Skin epidermis (tissue), 12 donors: ENCODE results near the gene SECTM1.

Experiments used
- H3K27ac ChIP-seq, 21 experiments: fragments of 200-600 bp; sonication (generic) in 11 of 21; one replicate each; pipeline ENCODE4 v1.5.0; 2020; ENCODE audit warnings: mild to moderate bottlenecking in 3 of 21, inconsistent platforms in 2 of 21, moderate library complexity in 2 of 21
- H3K4me3 ChIP-seq, 7 experiments: fragments of 200-600 bp; sonication (generic) in 2 of 7; one replicate each; pipeline ENCODE4 v1.5.0; 2020; ENCODE audit warnings: inconsistent platforms in 2 of 7, mild to moderate bottlenecking in 2 of 7, moderate library complexity in 1 of 7

SECTM1 gene

GRCh38 chr17:82331345-82331939, 2.1 kb downstream of the SECTM1 start:
- Histone ChIP-seq H3K4me3 (peak overlapping the region in 1 of 7 experiments; percentile 54), H3K27ac (no peak overlapping the region)

GRCh38 chr17:82330322-82331239, 3.0 kb downstream of the SECTM1 start:
- peak overlapping the region in 1 of 21 experiments; percentile 27 for H3K27ac ChIP-seq
- H3K4me3 ChIP-seq, result no peak overlapping the region

DNA sequence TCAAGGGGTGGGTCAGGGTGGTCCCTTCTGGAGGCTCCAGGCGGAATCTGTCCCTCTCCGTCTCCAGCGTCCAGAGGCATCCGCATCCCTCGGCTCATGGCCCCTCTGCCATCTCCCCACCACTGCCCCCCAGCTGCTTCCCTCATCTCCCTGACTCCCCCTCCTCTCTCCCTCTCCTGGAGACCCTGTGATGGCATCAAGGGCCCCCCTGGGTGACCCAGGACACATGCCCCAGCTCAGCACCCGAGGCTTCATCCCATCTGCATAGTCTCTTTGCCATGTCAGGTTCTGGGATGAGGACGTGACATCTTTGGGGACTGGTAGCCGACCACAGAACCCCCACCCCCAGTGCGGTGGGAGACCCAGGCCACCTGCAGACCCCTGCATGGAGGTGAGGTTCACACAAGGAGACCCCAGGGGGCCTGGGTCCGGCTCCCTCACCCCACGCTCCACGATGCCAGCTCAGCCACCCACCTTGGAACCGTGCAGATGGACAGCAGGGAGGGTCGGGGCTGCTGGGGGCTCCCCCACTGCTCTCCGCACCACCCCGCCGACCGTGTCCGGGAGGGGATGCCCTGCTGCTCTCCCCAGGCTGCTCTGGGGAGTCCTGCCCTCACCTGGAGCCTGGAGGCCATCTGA, 3.8 kb downstream of the SECTM1 start:
- H3K27ac ChIP-seq, result peak overlapping the region in 1 of 21 experiments; percentile 27
- no peak overlapping the region for H3K4me3 ChIP-seq

DNA sequence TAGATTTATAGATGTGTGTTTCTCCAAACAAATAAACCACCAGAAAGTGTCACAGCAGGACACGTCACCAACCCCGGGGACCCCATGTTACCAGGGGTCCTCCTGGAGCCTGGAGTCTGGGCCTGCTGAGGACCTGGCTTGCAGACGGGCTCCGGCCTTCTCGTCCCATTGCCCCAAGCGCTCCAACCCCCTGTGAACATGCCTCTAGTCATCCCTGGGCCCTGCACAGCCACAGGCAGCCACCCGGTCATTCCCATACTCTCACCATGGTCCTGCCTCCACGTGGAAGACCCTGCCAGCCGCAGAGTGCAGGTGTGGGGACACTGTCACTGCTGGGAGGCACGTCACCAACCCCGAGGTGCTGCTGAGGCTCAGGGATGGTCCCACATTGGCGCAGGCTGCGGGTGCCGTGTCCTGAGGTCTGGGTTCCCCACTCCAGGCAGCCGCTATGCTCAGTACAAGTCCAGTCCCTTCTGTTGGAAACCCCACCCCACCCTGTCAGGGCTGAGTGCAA, 4.5 kb downstream of the SECTM1 start:
- Histone ChIP-seq H3K27ac (no peak overlapping the region), H3K4me3 (no peak overlapping the region)

DNA sequence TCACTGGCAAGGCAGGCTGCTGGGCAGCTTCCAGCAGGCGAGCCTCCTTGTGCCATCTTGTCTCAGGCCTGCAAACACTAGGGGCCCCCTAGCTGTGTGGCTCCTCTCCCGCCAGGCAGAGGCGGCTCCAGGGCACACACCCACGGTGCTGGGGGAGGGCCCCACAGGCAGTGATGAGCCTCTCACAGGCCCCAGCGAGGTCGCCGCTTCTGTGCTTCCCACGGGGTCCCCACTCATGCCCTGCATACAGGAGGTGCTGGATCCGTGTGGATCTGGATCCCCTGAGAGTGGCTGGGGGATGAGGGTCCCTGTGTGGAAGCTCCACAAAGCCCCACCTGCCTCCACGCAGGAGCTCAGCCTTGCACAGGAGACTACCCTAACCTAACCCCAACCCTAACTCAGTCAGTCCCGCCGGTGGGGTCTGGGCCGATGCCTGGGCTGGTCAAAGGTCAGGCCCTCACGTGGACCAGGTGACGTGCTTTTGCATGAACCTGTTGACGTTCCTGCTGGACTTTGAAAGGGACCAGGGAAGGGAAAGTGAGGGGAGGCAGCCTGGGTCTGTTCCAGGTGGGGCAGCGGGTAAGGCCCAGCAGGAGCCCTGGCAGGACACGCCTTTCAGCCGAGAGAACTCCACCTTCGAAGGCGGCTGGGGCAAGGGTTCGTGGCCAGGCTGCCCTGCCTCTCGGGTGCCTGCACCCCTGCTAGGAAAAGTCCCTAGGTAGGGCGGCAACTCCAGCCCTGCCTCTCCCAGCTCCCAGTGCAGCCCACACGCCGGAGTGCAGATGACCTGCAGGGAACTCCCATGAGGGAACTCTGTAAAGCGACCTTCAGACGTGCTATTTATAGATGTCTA, 5.2 kb downstream of the SECTM1 start:
- Histone ChIP-seq H3K27ac (no peak overlapping the region), H3K4me3 (no peak overlapping the region)

DNA sequence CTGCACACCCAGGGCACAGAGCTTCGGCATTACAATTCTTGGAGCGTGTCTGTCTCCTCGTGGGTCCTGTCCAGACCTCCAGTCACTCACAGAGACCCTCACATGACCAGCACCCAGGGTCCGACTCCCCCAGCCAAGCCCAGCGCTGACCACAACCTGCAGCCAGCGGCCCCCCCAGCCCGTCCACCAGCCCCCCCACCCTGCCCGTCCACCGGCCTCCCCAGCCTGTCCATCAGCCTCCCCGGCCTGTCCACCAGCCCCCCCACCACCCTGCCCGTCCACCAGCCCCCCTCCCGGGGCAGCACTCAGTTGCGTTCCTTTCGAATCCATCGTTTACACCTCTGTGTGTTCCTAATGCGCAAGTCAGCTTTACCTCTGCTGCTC, 5.8 kb downstream of the SECTM1 start:
- Histone ChIP-seq H3K4me3 (no peak overlapping the region), H3K27ac (no peak overlapping the region)

GRCh38 chr17:82327289-82327688, 6.3 kb downstream of the SECTM1 start:
- H3K4me3 ChIP-seq, result no peak overlapping the region
- no peak overlapping the region for H3K27ac ChIP-seq

- no peak overlapping the region for H3K4me3 ChIP-seq
- H3K27ac ChIP-seq, result no peak overlapping the region
These were observed 8.0 kb downstream of the SECTM1 start for GRCh38 chr17:82325286-82326180.

DNA sequence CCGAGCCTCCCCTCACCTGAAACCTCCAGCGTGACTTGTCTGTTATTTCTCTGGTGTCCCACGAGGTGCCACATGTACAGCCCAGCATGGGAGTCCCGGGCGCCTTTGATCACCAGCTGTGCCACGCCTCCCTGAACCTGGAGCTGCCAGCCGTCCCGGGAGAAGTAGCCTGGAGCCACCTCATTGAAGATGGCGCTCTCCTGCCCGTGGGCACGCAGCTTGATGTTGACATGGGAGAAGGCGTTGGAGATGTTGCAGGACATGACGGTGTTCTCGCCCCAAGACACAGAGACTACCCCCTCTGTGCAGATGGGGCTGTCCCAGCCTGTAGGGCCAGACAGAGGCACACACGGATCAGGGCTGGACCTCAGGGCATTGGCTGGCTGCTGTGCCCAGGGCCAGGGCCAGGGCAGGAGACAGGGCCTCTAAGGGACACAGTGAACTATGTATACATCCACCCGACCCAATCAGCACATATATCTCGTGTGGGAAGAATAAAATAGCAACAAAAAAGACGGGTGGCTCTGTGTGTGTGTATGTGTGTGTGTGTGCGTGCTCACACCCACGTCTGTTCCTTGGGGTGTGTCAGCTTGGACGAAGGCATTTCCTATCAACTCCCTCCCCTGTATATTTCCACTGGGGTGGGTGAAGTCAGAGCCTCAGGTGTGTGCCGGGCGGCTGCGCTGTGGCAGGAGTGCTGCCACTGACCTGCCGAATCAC, 8.8 kb downstream of the SECTM1 start:
- H3K27ac ChIP-seq, result no peak overlapping the region
- H3K4me3 ChIP-seq, result no peak overlapping the region

- Histone ChIP-seq H3K27ac (no peak overlapping the region), H3K4me3 (no peak overlapping the region)
These were observed 9.9 kb downstream of the SECTM1 start for GRCh38 chr17:82323514-82324234.

GRCh38 chr17:82322526-82323453, 10.8 kb downstream of the SECTM1 start:
- Histone ChIP-seq H3K27ac (no peak overlapping the region), H3K4me3 (no peak overlapping the region)

- Histone ChIP-seq H3K4me3 (peak overlapping the region in 2 of 7 experiments; percentile 13 to 15), H3K27ac (peak overlapping the region in 5 of 21 experiments; percentile 7 to 57 (median 53))
These were observed 11.6 kb downstream of the SECTM1 start for GRCh38 chr17:82321947-82322466.

- H3K27ac ChIP-seq, result peak overlapping the region in 10 of 21 experiments; percentile 1 to 57 (median 34)
- peak overlapping the region in 3 of 7 experiments; percentile 13 to 15 (median 15) for H3K4me3 ChIP-seq
These were observed 12.3 kb downstream of the SECTM1 start for GRCh38 chr17:82320956-82321927.

GRCh38 chr17:82320140-82320840, 13.3 kb downstream of the SECTM1 start:
- Histone ChIP-seq H3K4me3 (no peak overlapping the region), H3K27ac (no peak overlapping the region)
